WTC11 (cell line): Measurements from ENCODE around the gene SERPINB8.

Source experiments
- CTCF ChIP-seq: fragments of 200-600 bp; IDR thresholded peaks from 2 replicates; pipeline ENCODE4 v1.8.0; 2022; ENCODE audit warnings: antibody characterized with exemption
- ETV6 ChIP-seq: sonication (generic); formaldehyde crosslinking; IDR thresholded peaks from 2 replicates; pipeline ENCODE4 v1.8.1; 2022; ENCODE audit warnings: mild to moderate bottlenecking, missing genetic modification reagents
- TF ChIP-seq, protein P1 (sequence below): sonication (generic); formaldehyde crosslinking; conservative IDR thresholded peaks from 2 replicates; pipeline ENCODE4 v1.8.1; 2022; ENCODE audit warnings: mild to moderate bottlenecking, missing genetic modification reagents

DNA sequence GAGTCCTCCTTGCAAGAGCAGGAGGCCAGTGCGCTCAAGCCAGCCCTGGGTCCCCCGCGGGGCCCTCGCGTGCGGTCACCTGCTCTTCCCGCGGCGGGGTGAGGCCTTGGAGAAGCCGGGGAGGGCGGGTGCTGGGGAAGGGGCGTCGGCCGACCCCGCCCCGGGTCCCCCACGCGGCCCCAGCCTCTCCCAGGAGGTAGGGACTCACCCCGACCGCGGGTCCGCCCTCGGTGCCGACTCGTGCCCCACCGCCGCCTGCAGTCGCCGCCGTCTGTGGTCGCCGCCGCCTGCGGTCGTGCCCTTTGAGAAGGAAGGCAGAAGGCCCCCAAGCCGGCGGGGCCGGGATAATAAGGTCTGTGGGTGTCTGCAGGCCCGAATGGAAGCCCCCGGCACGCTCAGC, 32.7 kb downstream of the SERPINB8 start:
- TF ChIP-seq CTCF (no peak), ETV6 (no peak)
- TF ChIP-seq, protein P1, sequence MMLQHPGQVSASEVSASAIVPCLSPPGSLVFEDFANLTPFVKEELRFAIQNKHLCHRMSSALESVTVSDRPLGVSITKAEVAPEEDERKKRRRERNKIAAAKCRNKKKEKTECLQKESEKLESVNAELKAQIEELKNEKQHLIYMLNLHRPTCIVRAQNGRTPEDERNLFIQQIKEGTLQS (CRISPR knock-in tag) = no peak
